Body of pancreas (tissue), 4 donors: ENCODE data around the gene ARMC6. TPM values are rescaled to one million over a fixed set of nuclear protein-coding genes. Genes with fewer than 3 reads are reported as not detected.

Source experiments
- ATAC-seq: fragments of 150-250 bp; one replicate; pipeline ENCODE4 v1.9.1; 2016
- DNase-seq, 4 donors: peaks; one replicate each; pipeline ENCODE4 v3.0.0-alpha.2; 2019
- H3K27ac ChIP-seq, 4 donors: fragments of 200-600 bp; sonication (generic); 1 replicate in 3 of 4; 2 replicates in 1 of 4; pipeline versions ENCODE4 v1.5.1 to v1.6.1; 2016 to 2019; ENCODE audit warnings: mild to moderate bottlenecking in 1 of 4, mixed read lengths in 1 of 4, moderate library complexity in 1 of 4
- H3K27me3 ChIP-seq, 2 donors: fragments of 200-600 bp; sonication (generic); one replicate each; pipeline ENCODE4 v1.6.0; 2016; ENCODE audit warnings: mild to moderate bottlenecking in 1 of 2
- H3K36me3 ChIP-seq, 2 donors: fragments of 200-600 bp; sonication (generic); replicated peaks in 1 of 2; 2 replicates each; pipeline ENCODE4 v1.5.1; 2016; ENCODE audit warnings: low read depth in 2 of 2; ENCODE audit not compliant: insufficient read depth in 1 of 2
- H3K4me1 ChIP-seq: fragments of 200-600 bp; sonication (generic); one replicate; pipeline ENCODE4 v1.6.0; 2016
- H3K4me3 ChIP-seq, 2 donors: fragments of 200-600 bp; sonication (generic); 1 replicate in 1 of 2; 2 replicates in 1 of 2; pipeline ENCODE4 v1.5.1; 2016 to 2019
- H3K9me3 ChIP-seq, 3 donors: fragments of 200-600 bp; sonication (generic); 1 replicate in 2 of 3; 2 replicates in 1 of 3; pipeline ENCODE4 v1.5.1; 2016
- POLR2A ChIP-seq, 3 donors: fragments of 450-650 bp; IDR thresholded peaks; one replicate each; pipeline ENCODE4 v1.6.1; 2016; ENCODE audit warnings: antibody characterized with exemption in 3 of 3, mild to moderate bottlenecking in 2 of 3
- WGBS, 2 donors: methylation state at CpG; one replicate each; pipeline ENCODE4 v1.1.5; 2017; 5-methylcytosine and 5-hydroxymethylcytosine counted together
- intact Hi-C: fragments of 100-400 bp; cut with DNase I; formaldehyde crosslinking; loops from one replicate; pipeline ENCODE4 v1.15.1; 2023
- total RNA-seq, 2 donors: library from RNA; depleted of rRNA; stranded (reverse); fragments of >200 nt; gene quantifications; one replicate each; pipeline ENCODE4 v1.1.0, GENCODE V29; 2016
- TF ChIP-seq, protein P1 (sequence below), 7 experiments: fragments of 450-650 bp in 4 of 7; fragments of 200-600 bp in 3 of 7; sonication (generic) in 3 of 7; IDR thresholded peaks; one replicate each; pipeline ENCODE4 v1.5.1; 2016 to 2019; ENCODE audit warnings: antibody characterized with exemption in 7 of 7

The ARMC6 gene
- total RNA-seq, 2 donors from 2014 or later = 15.6 to 27.7 TPM

DNA sequence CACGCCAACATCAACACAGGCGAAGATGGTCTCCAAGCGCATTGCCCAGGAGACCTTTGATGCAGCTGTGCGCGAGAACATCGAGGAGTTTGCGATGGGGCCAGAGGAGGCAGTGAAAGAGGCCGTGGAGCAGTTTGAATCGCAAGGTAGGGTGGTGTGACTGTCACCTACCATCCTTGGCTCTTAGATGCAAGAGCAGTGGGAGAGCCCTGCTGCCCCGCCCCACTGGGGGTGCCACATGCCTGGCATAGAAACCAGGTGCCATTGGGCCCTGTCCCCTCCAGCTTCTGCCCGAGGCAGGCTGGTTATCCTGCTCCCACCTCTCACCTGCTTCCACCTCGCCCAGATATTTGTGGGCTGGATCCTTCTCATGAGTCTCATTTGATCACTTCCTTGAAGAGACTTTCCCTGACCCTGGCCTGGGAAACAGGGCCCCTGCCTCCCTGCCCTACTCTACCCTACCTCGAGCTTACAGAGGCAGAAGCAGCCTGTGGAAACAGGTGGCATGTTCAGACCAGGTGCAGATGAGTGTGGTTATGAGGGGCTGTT is 9.4 kb downstream of the ARMC6 start:
- ATAC-seq = no peak
- no peak overlapping the region for H3K27ac ChIP-seq
- peaks cover 0 to 4% of the 10 kb centered on the region in 2 donors for H3K36me3 ChIP-seq
- H3K9me3 ChIP-seq = no peaks in the 10 kb centered on the region
- H3K27me3 ChIP-seq = no peaks in the 10 kb centered on the region
- peaks cover 11% of the 10 kb centered on the region for H3K4me1 ChIP-seq
- 86 to 90% methylated on average over 12 to 13 of the region's 13 CpGs for WGBS, 2 donors
- H3K4me3 ChIP-seq = no peak overlapping the region
- TF ChIP-seq, protein P1, sequence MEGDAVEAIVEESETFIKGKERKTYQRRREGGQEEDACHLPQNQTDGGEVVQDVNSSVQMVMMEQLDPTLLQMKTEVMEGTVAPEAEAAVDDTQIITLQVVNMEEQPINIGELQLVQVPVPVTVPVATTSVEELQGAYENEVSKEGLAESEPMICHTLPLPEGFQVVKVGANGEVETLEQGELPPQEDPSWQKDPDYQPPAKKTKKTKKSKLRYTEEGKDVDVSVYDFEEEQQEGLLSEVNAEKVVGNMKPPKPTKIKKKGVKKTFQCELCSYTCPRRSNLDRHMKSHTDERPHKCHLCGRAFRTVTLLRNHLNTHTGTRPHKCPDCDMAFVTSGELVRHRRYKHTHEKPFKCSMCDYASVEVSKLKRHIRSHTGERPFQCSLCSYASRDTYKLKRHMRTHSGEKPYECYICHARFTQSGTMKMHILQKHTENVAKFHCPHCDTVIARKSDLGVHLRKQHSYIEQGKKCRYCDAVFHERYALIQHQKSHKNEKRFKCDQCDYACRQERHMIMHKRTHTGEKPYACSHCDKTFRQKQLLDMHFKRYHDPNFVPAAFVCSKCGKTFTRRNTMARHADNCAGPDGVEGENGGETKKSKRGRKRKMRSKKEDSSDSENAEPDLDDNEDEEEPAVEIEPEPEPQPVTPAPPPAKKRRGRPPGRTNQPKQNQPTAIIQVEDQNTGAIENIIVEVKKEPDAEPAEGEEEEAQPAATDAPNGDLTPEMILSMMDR (IDR thresholded peaks at IDR 0.05) = no peak
- TF ChIP-seq POLR2A (IDR thresholded peaks at IDR 0.05) = no peak
- intact Hi-C loops = no loop called here
- no peak for DNase-seq

DNA sequence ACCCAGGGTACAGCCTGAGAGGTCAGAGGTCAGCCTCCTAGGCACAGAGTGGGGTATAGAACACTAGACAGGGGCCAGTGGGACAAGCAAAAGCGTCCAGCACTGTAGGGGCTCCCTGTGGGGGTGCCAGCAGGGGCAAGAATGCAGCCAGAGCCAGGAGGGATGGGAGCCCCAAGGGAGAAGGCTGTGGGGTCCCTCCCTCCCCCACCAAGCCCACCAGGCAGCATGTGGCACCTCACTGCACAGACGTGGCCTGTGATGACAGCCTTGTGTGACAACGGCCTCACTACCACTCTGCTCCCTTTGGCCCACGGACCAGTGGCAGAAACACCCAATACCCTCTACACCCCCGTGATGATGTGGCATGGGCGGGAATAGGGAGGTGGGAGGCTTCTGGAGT is 10.1 kb downstream of the ARMC6 start:
- Histone ChIP-seq H3K27me3 (no peaks in the 10 kb centered on the region), H3K36me3 (peaks cover 0 to 4% of the 10 kb centered on the region in 2 donors), H3K4me1 (peaks cover 11% of the 10 kb centered on the region), H3K9me3 (no peaks in the 10 kb centered on the region), H3K4me3 (no peak overlapping the region), H3K27ac (no peak overlapping the region)
- DNase-seq (no peak), ATAC-seq (no peak)
- WGBS, 2 donors = 82 to 100% methylated on average over 1 to 6 of the region's 6 CpGs
- intact Hi-C loops = no loop called here
- TF ChIP-seq, protein P1 (IDR thresholded peaks at IDR 0.05) = no peak
- no peak for TF ChIP-seq POLR2A (IDR thresholded peaks at IDR 0.05)

DNA sequence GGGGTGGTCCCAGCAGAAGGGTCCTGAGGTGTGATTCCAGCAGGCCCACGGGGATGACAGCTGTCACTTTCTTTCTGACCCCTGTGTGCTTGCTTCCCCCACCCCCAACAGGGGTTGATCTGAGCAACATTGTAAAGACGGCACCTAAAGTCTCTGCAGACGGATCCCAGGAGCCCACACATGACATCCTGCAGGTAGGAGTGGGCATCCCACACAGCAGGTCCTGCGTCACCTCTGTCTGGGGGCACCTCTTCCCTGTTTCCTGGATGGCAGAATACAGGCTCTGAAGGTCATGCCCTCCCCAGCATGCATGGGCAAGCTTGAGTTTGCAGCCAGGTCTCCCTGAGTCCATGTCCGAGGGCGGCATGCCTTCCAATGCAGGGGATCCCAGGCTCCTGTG is 10.5 kb downstream of the ARMC6 start:
- Histone ChIP-seq H3K27ac (no peak overlapping the region), H3K36me3 (peaks cover 0 to 4% of the 10 kb centered on the region in 2 donors), H3K4me3 (no peak overlapping the region), H3K4me1 (peaks cover 11% of the 10 kb centered on the region), H3K9me3 (no peaks in the 10 kb centered on the region), H3K27me3 (no peaks in the 10 kb centered on the region)
- ATAC-seq (no peak), DNase-seq (no peak)
- WGBS, 2 donors = 92 to 94% methylated on average over 4 to 6 of the region's 6 CpGs
- TF ChIP-seq POLR2A (IDR thresholded peaks at IDR 0.05) = no peak
- TF ChIP-seq, protein P1 (IDR thresholded peaks at IDR 0.05) = no peak
- intact Hi-C loops = no loop called here

DNA sequence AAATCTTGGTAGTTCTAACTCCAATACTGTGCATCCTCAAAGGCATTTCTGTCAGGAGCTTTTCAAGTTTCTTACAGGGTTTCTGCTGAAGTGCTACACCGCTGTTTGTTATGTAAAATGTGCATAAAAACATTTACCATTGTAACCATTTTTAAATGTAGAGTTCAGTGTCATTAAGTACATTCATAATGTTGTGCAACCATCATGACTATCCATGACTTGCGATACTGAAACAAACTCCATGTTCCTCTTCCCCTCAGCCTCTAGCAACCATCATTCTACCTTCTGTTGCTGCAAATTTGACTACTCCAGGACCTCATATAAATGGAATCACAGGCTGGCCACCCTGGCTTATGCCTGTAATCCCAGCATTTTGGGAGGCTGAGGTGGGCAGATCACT is 16.0 kb downstream of the ARMC6 start:
- H3K4me1 ChIP-seq = no peaks in the 10 kb centered on the region
- H3K27ac ChIP-seq = no peak overlapping the region
- H3K36me3 ChIP-seq = peaks cover 0 to 2% of the 10 kb centered on the region in 2 donors
- no peaks in the 10 kb centered on the region for H3K9me3 ChIP-seq
- no peak for TF ChIP-seq POLR2A (IDR thresholded peaks at IDR 0.05)
- TF ChIP-seq, protein P1 (IDR thresholded peaks at IDR 0.05) = no peak
- no peaks in the 10 kb centered on the region for H3K27me3 ChIP-seq
- intact Hi-C loops = no loop called here
- H3K4me3 ChIP-seq = no peak overlapping the region
- DNase-seq (no peak), ATAC-seq (no peak)
- WGBS, 2 donors = 88 to 100% methylated on average over 2 of the region's 2 CpGs

DNA sequence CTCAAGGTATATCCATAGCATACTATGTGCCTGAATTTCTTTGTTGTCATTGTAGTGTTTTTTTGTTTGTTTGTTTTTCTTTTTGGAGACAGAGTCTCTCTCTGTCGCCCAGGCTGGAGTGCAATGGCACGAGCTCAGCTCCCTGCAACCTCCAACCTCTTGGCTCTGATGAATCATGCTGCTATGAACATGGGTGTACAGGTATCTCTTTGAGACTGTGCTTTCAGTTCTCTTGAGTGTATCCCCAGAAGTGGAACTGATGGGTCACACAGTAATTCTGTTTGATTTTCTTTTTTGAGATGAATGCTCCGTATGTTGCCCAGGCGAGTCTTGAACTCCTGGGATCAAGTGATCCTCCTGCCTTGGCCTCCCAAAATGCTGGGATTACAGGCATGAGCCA is 16.7 kb downstream of the ARMC6 start:
- no peaks in the 10 kb centered on the region for H3K27me3 ChIP-seq
- TF ChIP-seq POLR2A (IDR thresholded peaks at IDR 0.05) = no peak
- TF ChIP-seq, protein P1 (IDR thresholded peaks at IDR 0.05) = no peak
- no peaks in the 10 kb centered on the region for H3K4me1 ChIP-seq
- no peaks in the 10 kb centered on the region for H3K36me3 ChIP-seq
- H3K27ac ChIP-seq = no peak overlapping the region
- ATAC-seq (no peak), DNase-seq (no peak)
- WGBS, 2 donors = 88 to 95% methylated on average over 4 of the region's 4 CpGs
- no peak overlapping the region for H3K4me3 ChIP-seq
- no peaks in the 10 kb centered on the region for H3K9me3 ChIP-seq
- intact Hi-C loops = loop anchor here (10.0 kb wide), 1 partner anchor 85 kb away; the partner anchor contains the start of gene TMEM161A
